ENCODE results near the gene DOCK3.

Gene DOCK3

DNA sequence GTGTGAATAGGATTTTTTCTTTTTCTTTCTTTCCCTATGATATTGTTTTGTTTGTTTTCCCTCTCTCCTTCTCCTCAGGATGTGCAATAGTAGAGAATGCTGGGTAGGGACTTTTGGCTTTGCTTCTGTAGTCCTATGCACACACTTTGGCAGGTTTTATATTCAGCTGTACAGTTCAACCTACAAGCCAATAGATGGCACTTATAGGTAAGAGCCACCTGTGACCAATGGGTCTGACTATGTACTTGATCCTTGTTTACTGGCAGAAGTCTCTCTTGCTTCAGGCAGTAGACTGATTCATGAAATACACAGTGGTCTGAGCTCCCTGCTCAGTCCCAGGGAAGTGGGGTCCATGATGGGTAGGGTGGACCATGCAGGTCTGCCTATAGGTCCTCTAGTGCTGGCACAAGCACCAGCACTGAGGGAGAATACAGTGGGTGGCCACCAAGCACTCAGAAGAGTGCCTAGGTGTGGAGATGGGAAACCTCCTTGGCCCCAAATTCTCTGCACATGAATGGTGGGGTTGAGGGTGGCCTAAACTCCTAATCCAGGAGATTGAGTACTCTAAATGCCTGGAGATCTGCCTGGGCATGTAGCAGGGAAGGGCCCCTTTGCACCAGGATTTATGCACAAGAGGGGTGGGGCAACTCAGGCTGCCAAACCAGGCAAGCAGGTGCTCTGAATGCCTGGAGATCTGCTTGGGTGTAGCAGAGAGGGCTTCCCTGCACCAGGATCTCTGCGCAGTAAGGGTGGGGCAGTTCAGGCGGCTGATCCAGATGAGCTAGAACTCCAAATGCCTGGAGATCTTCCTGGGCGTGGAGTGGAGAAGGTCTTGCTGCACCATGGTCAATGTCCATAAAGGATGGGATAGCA lies 176.1 kb downstream of the DOCK3 start:
- H3F3A ChIP-seq (ENCODE audit: insufficient read depth, low read length) = no peaks in the 10 kb centered on the region
- H2AFZ ChIP-seq (ENCODE audit: low read length) = no peak overlapping the region
- no peak overlapping the region for H3K9ac ChIP-seq (ENCODE audit: low read length)
- DNase-seq = no peak
- H3K4me2 ChIP-seq (ENCODE audit: low read depth, low read length) = no peak overlapping the region
- TF ChIP-seq EZH2 (optimal IDR thresholded peaks at IDR 0.05; ENCODE audit: low read depth, low read length) (no peak), EZH2phosphoT487 (IDR thresholded peaks at IDR 0.05; ENCODE audit: low read length) (no peak)
- TF ChIP-seq, protein P1, sequence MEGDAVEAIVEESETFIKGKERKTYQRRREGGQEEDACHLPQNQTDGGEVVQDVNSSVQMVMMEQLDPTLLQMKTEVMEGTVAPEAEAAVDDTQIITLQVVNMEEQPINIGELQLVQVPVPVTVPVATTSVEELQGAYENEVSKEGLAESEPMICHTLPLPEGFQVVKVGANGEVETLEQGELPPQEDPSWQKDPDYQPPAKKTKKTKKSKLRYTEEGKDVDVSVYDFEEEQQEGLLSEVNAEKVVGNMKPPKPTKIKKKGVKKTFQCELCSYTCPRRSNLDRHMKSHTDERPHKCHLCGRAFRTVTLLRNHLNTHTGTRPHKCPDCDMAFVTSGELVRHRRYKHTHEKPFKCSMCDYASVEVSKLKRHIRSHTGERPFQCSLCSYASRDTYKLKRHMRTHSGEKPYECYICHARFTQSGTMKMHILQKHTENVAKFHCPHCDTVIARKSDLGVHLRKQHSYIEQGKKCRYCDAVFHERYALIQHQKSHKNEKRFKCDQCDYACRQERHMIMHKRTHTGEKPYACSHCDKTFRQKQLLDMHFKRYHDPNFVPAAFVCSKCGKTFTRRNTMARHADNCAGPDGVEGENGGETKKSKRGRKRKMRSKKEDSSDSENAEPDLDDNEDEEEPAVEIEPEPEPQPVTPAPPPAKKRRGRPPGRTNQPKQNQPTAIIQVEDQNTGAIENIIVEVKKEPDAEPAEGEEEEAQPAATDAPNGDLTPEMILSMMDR (IDR thresholded peaks at IDR 0.05; ENCODE audit: low read length) = no peak
- no peak overlapping the region for H3K27ac ChIP-seq (ENCODE audit: low read length)
- no peaks in the 10 kb centered on the region for H3K79me2 ChIP-seq (ENCODE audit: low read length)
- H4K20me1 ChIP-seq (ENCODE audit: insufficient read depth, low read length) = no peaks in the 10 kb centered on the region
- H3K9me3 ChIP-seq (replicated peaks; ENCODE audit: insufficient read depth, low read length) = no peaks in the 10 kb centered on the region
- no peaks in the 10 kb centered on the region for H3K27me3 ChIP-seq (replicated peaks; ENCODE audit: insufficient read depth, low read length)
- no peaks in the 10 kb centered on the region for H3K9me2 ChIP-seq (replicated peaks; ENCODE audit: insufficient read depth, low read length)
- no peak overlapping the region for H3K4me3 ChIP-seq (ENCODE audit: low read length)
- H3K4me1 ChIP-seq (ENCODE audit: low read length) = no peaks in the 10 kb centered on the region
- no peaks in the 10 kb centered on the region for H3K36me3 ChIP-seq (replicated peaks; ENCODE audit: insufficient read depth, low read length)

DNA sequence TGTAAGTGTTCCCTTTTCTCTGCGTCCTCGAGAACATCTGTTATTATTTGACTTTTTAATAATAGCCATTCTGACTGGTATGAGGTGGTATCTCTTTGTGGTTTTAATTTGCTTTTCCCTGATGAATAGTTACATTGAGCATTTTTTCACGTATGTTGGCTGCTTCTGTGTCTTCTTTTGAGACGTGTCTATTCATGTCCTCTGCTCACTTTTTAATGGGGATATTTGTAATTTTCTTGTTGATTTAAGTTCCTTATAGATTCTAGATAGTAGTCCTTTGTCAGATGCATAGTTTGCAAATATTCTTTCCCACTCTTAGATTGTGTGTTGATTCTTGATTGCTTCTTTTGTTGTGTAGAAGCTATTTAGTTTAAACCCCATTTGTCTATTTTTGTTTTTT lies 179.2 kb downstream of the DOCK3 start:
- H3K27me3 ChIP-seq (replicated peaks; ENCODE audit: insufficient read depth, low read length) = no peaks in the 10 kb centered on the region
- no peaks in the 10 kb centered on the region for H3K9me2 ChIP-seq (replicated peaks; ENCODE audit: insufficient read depth, low read length)
- H3F3A ChIP-seq (ENCODE audit: insufficient read depth, low read length) = no peaks in the 10 kb centered on the region
- H3K79me2 ChIP-seq (ENCODE audit: low read length) = no peaks in the 10 kb centered on the region
- H3K4me1 ChIP-seq (ENCODE audit: low read length) = no peaks in the 10 kb centered on the region
- no peak for DNase-seq
- TF ChIP-seq EZH2phosphoT487 (IDR thresholded peaks at IDR 0.05; ENCODE audit: low read length) (no peak), EZH2 (optimal IDR thresholded peaks at IDR 0.05; ENCODE audit: low read depth, low read length) (no peak)
- TF ChIP-seq, protein P1 (IDR thresholded peaks at IDR 0.05; ENCODE audit: low read length) = no peak
- H3K4me2 ChIP-seq (ENCODE audit: low read depth, low read length) = no peak overlapping the region
- no peak overlapping the region for H3K4me3 ChIP-seq (ENCODE audit: low read length)
- no peak overlapping the region for H2AFZ ChIP-seq (ENCODE audit: low read length)
- H3K27ac ChIP-seq (ENCODE audit: low read length) = no peak overlapping the region
- H3K36me3 ChIP-seq (replicated peaks; ENCODE audit: insufficient read depth, low read length) = no peaks in the 10 kb centered on the region
- H3K9ac ChIP-seq (ENCODE audit: low read length) = no peak overlapping the region
- no peaks in the 10 kb centered on the region for H4K20me1 ChIP-seq (ENCODE audit: insufficient read depth, low read length)
- H3K9me3 ChIP-seq (replicated peaks; ENCODE audit: insufficient read depth, low read length) = no peaks in the 10 kb centered on the region

DNA sequence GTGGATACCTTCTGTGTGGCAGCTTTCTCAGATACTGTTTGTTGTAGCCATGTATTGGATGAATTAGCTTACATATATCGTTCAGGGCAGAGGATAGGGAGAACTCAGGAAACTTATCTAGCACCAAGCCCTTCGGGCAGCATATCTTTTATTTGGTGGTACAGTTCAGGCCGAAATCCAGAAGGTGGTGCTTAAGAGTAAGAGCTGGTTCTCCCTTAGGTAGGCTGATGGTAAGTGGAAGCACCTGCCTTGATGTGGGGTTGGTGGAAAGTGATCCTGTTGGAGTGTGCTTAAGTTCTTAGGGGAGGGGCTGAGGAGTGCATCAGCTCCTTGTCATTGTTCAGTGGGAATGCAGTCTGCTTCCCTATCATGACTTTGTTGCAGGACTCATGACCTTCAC lies 187.5 kb downstream of the DOCK3 start:
- no peaks in the 10 kb centered on the region for H3K4me1 ChIP-seq (ENCODE audit: low read length)

More for the DNA sequence above, 187.5 kb downstream of the DOCK3 start:
- no peak overlapping the region for H3K4me2 ChIP-seq (ENCODE audit: low read depth, low read length)
- H2AFZ ChIP-seq (ENCODE audit: low read length) = no peak overlapping the region
- no peak overlapping the region for H3K9ac ChIP-seq (ENCODE audit: low read length)
- no peaks in the 10 kb centered on the region for H3K27me3 ChIP-seq (replicated peaks; ENCODE audit: insufficient read depth, low read length)
- no peaks in the 10 kb centered on the region for H3K9me3 ChIP-seq (replicated peaks; ENCODE audit: insufficient read depth, low read length)
- H3K4me3 ChIP-seq (ENCODE audit: low read length) = no peak overlapping the region
- no peaks in the 10 kb centered on the region for H4K20me1 ChIP-seq (ENCODE audit: insufficient read depth, low read length)
- no peak for DNase-seq
- no peaks in the 10 kb centered on the region for H3K79me2 ChIP-seq (ENCODE audit: low read length)
- H3K27ac ChIP-seq (ENCODE audit: low read length) = no peak overlapping the region
- no peaks in the 10 kb centered on the region for H3K9me2 ChIP-seq (replicated peaks; ENCODE audit: insufficient read depth, low read length)
- no peaks in the 10 kb centered on the region for H3K36me3 ChIP-seq (replicated peaks; ENCODE audit: insufficient read depth, low read length)
- no peaks in the 10 kb centered on the region for H3F3A ChIP-seq (ENCODE audit: insufficient read depth, low read length)
- TF ChIP-seq EZH2 (optimal IDR thresholded peaks at IDR 0.05; ENCODE audit: low read depth, low read length) (no peak), EZH2phosphoT487 (IDR thresholded peaks at IDR 0.05; ENCODE audit: low read length) (no peak)
